K562 (cell line): ENCODE data around the gene SPAG7. TPM values are rescaled to one million over a fixed set of nuclear protein-coding genes. Genes with fewer than 3 reads are reported as not detected.

Source experiments
- CAMTA2 ChIP-seq: fragments of 250-450 bp; sonication (Bioruptor Pico); conservative IDR thresholded peaks from 2 replicates; pipeline ENCODE4 v1.5.1; 2022
- KDM5B ChIP-seq: fragments of 200-600 bp; sonication (generic); IDR thresholded peaks from 2 replicates; pipeline ENCODE4 v1.6.1; 2012; ENCODE audit warnings: low read depth, mild to moderate bottlenecking, moderate library complexity, low read length, control low read depth, inconsistent platforms; ENCODE audit not compliant: insufficient replicate concordance
- MLLT1 ChIP-seq, 2 experiments: fragments of 450-650 bp; IDR thresholded peaks; 2 replicates each; pipeline ENCODE4 v1.6.1; 2016
- SPI1 ChIP-seq: IDR thresholded peaks from 2 replicates; pipeline ENCODE4 v1.6.1; 2011; ENCODE audit warnings: low read depth, low read length, control low read depth, borderline replicate concordance
- ZNF644 ChIP-seq: fragments of 200-800 bp; sonication (Bioruptor generic); IDR thresholded peaks from 2 replicates; pipeline ENCODE4 v1.6.1; 2016; ENCODE audit warnings: low read depth, missing genetic modification characterization, missing compliant biosample characterization
- polyA plus RNA-seq, 8 experiments: library from polyadenylated mRNA; depleted of rRNA in 4 of 8; stranded (reverse) in 5 of 8; unstranded in 3 of 8; fragments of >200 nt; fragmentation: Nextera tagmentation in 2 of 8; fragmentation: Illumina TruSeq in 1 of 8; extraction: Ambion mirVana in 2 of 8; extraction: Trizol in 1 of 8; gene quantifications; 2 replicates each; pipeline versions ENCODE4 v1.2.1 to v1.2.3, GENCODE V29; 2011 to 2014; ENCODE audit warnings: inconsistent platforms in 1 of 8, missing spikeins in 1 of 8
- total RNA-seq, 7 experiments: library from RNA; depleted of rRNA in 6 of 7; stranded (reverse); fragments of >200 nt in 6 of 7; fragmentation: Illumina TruSeq in 2 of 7; extraction: Trizol in 2 of 7; gene quantifications; 2 replicates each; pipeline versions ENCODE4 v1.2.1 to v1.2.3, GENCODE V29; 2011 to 2021; ENCODE audit warnings: low replicate concordance in 1 of 7
- TF ChIP-seq, protein P1 (sequence below), 2 experiments: fragments of 450-650 bp; IDR thresholded peaks; 2 replicates each; pipeline ENCODE4 v1.6.1; 2016; ENCODE audit warnings: mild to moderate bottlenecking in 2 of 2, borderline replicate concordance in 1 of 2, low read depth in 1 of 2, moderate library complexity in 1 of 2
- TF ChIP-seq, protein P2 (sequence below): IDR thresholded peaks from 3 replicates; pipeline ENCODE4 v1.6.1; 2011; ENCODE audit warnings: borderline replicate concordance, mild to moderate bottlenecking, moderate library complexity; ENCODE audit not compliant: insufficient read length; ENCODE audit errors: extremely low read depth

Gene SPAG7
- total and polyA plus RNA-seq, 9 of the 15 experiments (the other 6 are each of a cell fraction or from before 2014, with no cell fraction given), result 5.6 to 53.5 (median 36.3) TPM

DNA sequence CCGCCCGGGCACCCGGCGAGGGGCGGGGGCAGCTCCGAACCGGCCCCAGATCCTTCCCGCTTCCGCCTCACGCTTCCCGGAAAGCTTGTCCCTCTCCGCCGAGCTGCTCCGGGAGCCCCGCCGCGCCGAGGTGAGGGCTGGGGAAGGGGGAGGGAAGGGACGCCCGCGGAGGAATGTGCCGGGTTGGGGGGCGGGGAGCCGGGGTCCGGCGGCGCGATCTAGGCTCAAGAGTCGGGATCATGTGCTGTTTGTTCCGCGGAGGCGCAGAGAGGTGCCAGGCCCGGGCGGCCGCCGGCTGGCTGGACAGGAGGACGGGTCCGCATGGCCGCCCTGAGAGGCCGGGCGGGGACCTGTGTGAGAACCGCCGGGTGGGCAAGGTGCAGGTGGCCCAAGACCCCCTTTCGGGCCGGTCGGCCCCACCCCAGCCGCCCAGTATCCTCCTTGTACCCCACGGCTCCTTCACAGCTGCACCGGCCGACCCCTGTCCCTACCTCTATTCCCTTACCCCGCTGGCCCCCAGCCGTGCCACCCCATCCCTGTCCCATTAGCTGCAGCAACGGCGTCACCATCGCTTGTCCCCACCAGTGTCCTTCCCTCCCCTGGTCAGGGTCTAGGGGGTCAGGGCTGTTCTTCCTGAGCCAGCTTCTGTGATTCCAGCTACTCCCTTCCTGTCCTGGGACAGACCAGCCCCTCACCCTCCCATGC, 30.6 kb upstream of the SPAG7 start (continued):
- TF ChIP-seq, protein P1, sequence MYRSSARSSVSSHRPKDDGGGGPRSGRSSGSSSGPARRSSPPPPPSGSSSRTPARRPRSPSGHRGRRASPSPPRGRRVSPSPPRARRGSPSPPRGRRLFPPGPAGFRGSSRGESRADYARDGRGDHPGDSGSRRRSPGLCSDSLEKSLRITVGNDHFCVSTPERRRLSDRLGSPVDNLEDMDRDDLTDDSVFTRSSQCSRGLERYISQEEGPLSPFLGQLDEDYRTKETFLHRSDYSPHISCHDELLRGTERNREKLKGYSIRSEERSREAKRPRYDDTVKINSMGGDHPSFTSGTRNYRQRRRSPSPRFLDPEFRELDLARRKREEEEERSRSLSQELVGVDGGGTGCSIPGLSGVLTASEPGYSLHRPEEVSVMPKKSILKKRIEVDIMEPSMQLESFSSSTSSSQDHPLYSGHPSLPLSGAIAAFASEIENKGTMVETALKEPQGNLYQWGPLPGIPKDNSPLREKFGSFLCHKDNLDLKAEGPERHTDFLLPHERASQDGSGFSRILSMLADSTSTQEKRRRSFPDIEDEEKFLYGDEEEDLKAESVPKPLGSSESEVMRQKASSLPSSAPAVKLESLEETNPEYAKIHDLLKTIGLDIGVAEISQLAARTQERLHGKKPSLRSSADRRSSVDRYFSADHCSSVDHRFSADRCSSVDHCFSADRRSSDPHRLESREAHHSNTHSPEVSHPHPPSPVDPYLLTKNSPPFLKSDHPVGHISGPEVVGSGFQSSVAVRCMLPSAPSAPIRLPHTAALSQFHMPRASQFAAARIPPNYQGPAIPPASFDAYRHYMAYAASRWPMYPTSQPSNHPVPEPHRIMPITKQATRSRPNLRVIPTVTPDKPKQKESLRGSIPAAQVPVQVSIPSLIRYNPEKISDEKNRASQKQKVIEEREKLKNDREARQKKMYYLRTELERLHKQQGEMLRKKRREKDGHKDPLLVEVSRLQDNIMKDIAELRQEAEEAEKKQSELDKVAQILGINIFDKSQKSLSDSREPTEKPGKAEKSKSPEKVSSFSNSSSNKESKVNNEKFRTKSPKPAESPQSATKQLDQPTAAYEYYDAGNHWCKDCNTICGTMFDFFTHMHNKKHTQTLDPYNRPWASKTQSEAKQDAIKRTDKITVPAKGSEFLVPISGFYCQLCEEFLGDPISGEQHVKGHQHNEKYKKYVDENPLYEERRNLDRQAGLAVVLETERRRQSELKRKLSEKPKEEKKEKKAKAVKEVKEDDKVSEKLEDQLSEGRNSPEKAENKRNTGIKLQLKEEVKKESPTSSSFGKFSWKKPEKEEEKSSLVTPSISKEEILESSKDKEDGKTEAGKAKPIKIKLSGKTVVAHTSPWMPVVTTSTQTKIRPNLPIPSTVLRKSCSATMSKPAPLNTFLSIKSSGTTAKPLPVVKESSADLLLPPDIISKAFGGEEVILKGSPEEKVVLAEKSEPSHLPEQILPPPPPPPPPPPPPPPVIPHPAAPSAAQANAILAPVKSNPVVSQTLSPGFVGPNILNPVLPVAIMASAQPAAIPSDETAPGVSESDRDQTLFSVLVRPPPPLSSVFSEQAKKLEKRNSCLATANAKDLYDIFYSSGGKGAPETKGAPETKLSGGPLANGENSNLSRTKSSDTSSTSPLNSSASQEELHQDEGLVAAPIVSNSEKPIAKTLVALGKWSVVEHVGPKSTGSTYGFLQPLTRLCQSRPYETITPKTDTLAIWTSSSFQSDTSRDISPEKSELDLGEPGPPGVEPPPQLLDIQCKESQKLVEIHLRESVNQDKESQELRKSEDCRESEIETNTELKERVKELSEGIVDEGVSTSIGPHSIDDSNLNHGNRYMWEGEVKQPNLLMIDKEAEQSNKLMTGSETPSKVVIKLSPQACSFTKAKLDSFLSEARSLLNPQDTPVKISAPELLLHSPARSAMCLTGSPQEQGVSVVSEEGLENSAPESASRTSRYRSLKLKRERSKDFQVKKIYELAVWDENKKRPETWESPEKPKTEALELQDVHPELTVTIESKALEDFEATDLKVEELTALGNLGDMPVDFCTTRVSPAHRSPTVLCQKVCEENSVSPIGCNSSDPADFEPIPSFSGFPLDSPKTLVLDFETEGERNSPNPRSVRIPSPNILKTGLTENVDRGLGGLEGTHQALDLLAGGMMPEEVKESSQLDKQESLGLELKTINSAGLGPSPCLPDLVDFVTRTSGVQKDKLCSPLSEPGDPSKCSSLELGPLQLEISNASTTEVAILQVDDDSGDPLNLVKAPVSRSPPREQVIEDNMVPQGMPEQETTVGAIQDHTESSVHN (IDR thresholded peaks at IDR 0.05; ENCODE audit: borderline replicate concordance in 1 of 2, low read depth in 1 of 2), result no peak
- TF ChIP-seq CAMTA2 (CRISPR knock-in tag) (no peak), MLLT1 (IDR thresholded peaks at IDR 0.05) (no peak), KDM5B (no peak), SPI1 (no peak), ZNF644 (tag) (no peak)
- TF ChIP-seq, protein P2, sequence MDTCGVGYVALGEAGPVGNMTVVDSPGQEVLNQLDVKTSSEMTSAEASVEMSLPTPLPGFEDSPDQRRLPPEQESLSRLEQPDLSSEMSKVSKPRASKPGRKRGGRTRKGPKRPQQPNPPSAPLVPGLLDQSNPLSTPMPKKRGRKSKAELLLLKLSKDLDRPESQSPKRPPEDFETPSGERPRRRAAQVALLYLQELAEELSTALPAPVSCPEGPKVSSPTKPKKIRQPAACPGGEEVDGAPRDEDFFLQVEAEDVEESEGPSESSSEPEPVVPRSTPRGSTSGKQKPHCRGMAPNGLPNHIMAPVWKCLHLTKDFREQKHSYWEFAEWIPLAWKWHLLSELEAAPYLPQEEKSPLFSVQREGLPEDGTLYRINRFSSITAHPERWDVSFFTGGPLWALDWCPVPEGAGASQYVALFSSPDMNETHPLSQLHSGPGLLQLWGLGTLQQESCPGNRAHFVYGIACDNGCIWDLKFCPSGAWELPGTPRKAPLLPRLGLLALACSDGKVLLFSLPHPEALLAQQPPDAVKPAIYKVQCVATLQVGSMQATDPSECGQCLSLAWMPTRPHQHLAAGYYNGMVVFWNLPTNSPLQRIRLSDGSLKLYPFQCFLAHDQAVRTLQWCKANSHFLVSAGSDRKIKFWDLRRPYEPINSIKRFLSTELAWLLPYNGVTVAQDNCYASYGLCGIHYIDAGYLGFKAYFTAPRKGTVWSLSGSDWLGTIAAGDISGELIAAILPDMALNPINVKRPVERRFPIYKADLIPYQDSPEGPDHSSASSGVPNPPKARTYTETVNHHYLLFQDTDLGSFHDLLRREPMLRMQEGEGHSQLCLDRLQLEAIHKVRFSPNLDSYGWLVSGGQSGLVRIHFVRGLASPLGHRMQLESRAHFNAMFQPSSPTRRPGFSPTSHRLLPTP, result no peak
- TF ChIP-seq, all 486 proteins: peak for 6
